OCI-M2 (cell line): Measurements from ENCODE around the gene PTRHD1.

ENCODE experiments used
- DNase-seq: peaks from one replicate; lab custom pipeline; 2025; ENCODE audit not compliant: unreplicated experiment; lab: John Stamatoyannopoulos, UW

PTRHD1 gene

DNA sequence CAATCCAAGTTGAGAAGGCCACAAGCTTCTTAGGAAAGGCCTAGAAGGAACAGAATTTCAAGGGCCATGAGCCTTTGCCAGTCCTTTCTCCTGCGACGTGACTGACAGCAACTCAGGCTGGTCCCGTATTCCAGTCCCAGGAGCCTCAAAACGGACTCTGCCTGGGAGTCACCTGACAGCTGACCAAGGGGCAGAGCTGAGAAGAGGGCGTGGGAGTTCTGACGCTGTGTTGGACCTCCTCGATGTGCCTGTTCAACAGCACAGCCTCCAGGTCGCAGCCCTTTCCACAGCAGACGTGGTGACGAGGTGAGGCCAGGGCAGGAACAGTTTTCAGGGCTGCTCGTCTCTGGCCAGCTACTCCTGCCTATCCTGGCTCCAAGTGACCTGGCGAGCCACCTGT is 37.6 kb upstream of the PTRHD1 start:
- DNase-seq: no peak

GRCh38 chr2:24830351-24830750 is 37.2 kb upstream of the PTRHD1 start:
- DNase-seq: no peak

DNA sequence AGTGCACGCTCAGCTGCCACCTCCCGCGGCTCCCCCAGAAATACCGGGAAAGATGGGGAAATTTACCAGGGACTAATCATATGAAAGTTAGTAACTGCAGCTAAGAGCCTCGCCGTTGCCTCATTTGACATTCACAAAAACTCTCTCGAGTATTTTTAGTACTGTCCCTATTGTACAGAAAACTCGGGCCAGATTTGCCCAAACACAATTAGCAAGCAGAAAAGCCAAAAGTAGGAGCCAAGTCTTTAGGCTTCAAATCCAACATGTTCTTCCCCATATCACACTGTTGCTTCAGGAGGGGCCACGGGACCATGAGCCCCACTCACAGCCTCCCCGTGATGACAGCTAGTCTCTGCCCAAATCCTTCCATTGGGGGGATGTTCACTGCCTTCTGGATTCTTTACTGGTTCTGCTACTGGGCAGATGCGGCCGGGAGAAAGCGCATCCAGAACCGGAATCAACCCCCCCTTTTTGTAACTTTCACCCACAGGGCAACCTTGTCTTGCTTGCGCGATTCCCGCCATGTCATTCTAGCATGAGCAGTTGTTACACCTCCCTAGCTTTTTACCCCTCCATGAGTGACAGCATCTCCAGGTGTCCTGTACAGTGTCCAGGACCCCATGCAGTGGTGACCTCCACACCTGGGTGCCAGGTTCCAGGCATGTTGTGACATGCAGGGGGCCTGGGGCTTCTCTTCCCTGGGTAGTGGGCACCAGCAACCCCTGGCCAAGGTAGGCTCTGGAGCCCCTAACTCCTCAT is 35.2 kb upstream of the PTRHD1 start:
- no peak for DNase-seq

DNA sequence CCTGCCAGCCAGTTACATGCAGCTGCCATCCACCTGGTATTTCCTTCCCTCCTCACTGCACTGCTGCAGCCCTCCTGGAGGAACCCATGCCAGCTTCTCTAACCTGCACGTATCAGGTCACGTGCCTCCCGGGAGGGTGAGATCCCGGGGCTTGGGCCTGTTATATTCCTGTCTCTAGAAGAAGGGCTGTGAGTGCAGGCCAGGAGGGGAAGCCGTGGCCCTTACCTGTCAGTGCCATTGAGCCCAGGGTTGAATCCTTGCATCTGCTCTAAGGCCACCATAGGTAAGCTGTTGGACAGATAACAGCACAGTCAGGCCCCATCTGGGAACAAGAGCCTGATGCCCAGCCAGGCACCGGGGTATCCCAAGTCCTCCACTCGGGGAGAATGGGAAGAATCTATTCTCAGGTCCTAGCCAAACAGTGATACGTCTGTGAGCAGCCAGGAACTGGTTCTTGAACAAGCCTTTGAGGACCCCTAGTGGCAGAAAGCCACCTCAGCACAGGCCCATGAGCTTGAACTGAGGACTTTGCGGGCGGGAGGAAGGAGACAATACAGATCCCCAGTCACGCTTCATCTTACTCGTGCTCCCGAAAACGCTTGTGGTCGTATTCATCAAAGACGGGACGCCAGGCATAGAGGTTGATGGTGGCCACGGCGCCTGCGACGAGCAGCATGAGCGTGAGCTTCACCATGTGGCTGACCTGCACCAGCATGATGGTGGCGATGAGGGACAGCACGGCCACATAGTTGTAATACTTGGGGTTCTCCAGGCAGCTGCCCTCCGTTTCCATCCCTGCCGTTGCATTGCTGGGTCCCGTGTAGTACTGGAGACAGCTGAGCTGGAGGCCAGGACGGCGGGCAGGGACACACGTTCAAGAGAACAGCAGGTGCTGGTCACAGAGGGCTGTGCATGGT is 34.4 kb upstream of the PTRHD1 start:
- DNase-seq: peak; percentile 20

GRCh38 chr2:24826773-24827145 is 33.6 kb upstream of the PTRHD1 start:
- no peak for DNase-seq

DNA sequence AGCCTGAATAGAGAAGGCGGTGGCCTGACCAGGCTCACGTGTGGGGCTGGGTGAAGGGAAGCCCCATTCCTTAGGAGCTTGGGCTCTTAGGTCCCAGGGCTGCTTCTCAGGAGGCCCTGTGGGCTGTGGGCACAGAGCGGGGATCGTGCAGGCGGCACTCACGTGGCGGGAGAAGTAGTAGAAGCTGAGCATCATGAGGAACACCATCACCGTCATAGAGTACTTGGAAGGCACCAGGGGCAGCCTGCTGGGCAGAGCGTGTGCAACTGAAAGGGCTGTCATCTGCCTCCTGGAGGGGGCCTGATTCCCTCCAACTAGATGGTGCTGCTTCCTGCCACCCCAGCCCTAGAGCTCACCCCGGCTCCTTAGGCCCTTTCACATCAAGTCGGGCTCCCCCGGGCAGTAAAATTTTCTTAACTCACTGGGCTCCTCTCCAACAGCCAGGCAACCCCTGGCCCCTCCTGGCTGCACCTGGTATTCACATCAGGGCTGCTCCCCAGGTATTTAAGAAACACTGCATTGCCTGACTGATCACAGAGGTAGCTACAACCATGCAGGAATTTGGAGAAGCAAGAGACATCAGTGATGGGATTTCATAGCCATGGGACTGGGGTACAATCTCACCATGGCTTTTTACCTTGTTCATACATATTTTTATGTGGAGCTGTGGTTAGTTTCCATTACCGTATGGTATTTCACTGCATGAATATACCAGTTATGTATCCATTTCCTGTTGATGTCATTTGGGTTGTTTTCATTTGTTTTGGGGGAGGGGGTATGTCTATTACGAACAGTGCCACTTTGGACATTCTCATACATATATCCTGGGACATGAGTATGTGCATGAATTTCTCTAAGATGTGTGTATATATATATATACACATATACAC is 32.9 kb upstream of the PTRHD1 start:
- DNase-seq: no peak

DNA sequence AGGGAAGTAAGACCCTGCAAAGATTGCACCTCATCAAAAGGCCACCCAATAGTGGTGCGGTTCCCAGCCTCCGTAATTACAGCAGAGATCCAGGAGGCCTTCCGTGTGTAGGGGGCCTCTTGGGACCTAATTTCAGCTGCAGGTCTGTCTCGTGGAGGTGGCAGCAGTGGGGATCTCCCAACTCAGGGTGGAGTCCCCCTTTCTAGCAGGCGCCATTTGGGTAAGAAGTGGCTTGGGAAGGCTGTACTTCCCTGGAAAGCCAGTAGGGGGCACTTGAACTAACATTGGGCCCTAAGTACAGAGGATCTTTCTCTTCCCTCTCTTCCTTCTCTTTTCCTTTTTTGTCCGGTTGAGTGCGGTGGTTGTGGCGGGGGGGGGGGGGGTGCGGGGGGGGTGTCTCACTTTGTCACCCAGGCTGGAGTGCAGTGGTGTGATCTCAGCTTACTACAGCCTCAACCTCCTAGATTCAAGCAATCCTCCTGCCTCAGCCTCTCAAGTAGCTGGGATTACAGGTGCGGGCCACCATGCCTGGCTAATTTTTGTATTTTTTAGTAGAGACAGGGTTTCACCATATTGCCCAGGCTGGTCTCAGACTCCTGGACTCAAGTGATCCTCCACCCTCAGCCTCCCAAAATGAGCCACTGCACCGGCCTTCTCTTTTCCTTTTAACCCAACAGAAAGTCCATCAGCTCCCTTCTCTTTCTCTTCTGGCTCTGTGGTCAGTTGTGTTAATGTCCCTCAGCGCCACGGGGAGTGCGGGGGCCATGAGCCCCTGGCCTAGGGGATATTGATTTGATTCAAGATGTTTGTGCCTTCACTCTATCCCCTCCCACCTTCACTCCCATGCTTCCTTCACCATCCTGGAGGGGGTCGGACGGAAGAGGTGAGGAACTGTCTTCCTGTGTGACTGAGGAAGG is 32.0 kb upstream of the PTRHD1 start:
- no peak for DNase-seq

DNA sequence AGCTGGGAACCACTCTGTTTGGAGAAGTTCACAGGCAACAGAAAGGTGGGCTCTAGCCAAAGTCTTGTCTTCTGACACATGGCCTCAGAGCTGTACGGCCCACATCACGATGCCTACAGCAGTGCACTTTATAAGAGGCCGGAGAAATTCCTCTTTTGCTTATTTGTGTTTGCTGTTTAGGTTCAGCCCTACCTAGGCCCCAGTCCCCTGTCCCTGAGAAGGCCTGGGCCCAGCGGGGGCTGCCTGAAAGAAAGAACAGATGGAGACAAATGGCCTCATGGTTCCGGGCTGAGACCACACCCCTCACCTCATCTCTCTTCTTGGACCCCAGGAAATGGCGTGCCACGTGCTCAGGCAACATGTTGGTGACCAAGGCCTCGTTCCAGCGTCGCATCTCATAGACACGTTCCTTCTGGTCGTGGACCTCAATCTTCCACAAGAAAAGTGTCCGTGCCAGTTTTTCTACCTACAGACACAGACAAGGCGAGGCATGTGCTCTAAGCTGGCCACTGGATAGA is 30.9 kb upstream of the PTRHD1 start:
- DNase-seq: no peak

GRCh38 chr2:24822049-24822706 is 29.0 kb upstream of the PTRHD1 start:
- no peak for DNase-seq

DNA sequence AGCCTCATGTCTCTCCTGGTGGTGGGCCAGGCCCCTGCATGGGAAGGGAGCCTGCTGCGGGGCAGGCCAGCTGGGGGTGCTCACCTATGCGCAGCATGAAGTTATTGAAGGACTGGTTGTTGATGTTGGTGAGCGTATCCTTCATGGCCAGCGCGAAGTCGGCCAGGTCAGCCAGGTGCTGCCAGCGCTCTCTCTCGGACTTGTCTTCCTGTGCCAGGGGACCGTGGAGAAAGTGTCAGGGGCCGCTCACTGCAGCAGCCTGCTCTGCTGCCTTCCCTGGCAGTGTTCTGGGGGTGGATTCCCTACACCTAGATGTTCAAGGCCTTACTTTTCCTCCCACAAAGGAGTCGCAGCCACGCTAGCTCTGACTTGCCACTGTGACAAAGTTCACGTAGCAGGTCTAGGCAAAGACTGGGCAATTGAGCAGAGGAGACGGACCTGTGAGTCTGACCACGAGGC is 28.3 kb upstream of the PTRHD1 start:
- DNase-seq: no peak

GRCh38 chr2:24820598-24821432 is 27.6 kb upstream of the PTRHD1 start:
- no peak for DNase-seq

DNA sequence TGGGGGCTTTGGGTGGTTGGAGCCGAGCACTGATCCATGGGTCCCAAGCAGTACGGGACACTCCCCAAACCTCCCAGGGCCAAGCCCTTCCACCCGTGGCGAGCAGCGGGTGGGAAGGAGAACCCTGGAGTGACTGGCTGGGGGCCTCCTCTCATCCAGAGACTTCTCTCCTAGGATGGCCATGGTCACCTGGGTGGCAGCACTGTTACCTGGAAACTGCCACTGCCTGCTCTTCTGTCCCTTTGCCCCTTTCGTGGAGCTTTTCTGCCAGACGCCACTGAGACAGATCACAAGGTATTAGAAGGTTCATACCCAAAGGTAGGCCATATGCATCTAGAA is 27.0 kb upstream of the PTRHD1 start:
- no peak for DNase-seq

DNA sequence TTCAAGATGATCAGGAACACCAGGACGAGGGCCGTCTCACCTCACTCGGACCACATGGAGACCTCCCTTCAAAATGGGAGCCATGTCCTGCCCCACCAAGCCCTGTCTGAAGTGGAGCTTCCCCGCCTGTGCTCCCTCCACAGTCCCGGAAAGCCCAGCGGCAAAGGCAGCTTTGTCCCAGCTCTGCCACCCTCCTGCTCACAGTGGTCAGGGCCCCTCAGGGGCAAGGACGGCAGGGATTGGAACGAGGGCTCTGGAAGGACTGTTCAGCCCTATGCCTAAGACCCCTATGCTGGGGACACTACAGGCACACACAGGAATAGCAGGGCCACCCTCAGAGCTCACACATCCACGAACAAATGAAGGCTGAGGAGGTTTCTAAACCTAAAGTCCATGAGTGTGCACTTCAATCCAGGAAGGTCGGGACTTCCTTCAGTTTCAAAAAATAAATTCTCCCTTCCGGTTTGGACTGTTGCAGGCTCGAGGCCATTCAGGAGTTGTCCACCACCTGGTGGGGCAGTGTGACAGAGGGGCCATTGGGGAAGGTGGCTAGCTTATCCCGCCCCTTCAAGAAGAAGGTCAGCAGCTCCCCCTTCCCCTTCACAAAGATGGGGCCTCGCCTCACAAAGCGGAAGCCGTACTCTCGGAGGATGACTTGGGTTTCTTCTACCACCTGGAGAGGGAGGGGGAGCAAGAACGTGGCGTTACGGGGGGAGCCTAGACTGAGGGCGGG is 26.4 kb upstream of the PTRHD1 start:
- DNase-seq: no peak

DNA sequence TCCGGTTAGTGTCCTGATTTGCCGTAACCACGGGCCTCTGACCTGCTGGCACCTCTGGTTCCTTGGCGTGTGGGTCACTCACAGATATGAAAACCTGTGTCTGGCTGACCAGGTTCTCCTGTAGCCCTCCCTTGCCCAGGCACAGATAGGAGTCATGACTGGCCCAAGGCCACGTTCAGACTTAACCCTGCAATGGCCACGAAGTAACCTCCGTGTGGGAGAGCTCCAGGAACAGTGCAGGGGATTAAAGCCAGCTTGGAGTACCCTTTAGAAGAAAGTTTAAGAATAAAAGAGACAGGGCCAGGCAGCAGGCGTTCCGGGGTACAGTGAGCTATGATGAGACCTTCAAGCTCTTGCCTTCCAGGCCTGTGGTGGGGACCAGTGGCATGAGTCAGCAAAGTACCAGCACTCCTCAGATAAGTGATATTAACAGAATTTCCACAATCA is 25.6 kb upstream of the PTRHD1 start:
- no peak for DNase-seq

- no peak for DNase-seq
Measured at GRCh38 chr2:24816884-24817283, 23.7 kb upstream of the PTRHD1 start.

GRCh38 chr2:24816404-24816803 is 23.2 kb upstream of the PTRHD1 start:
- no peak for DNase-seq

- no peak for DNase-seq
Measured at GRCh38 chr2:24815171-24815570, 22.0 kb upstream of the PTRHD1 start.

- DNase-seq: no peak
Measured at GRCh38 chr2:24814516-24814915, 21.3 kb upstream of the PTRHD1 start.
